ENCODE measurements around the gene SPACA6.

The SPACA6 gene

DNA sequence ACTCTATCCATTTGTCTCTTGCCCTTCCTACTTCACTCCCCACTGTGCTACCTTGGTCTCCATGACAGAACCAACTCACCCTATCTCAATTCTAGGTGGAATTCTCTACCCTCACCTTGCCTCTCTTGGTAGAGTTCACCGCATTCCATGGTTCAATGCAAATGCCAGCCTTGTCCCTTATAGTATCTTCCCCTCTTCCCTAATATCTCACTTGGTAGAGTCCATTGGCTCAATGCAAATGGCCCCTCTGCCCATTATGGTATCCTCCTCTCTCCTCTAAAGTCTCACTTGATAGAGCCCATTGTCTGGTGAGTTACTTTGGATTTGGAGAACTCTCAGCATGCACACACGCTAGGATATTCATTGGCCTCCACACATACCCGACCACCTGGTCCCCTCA lies 22.7 kb downstream of the SPACA6 start:
- ChIA-PET CTCF (no interaction called here), POLR2A (ENCODE audit: low non-redundant PET) (no interaction called here)
- DNase-seq (ENCODE audit: low spot score), result no peak
- TF ChIP-seq, protein P1, sequence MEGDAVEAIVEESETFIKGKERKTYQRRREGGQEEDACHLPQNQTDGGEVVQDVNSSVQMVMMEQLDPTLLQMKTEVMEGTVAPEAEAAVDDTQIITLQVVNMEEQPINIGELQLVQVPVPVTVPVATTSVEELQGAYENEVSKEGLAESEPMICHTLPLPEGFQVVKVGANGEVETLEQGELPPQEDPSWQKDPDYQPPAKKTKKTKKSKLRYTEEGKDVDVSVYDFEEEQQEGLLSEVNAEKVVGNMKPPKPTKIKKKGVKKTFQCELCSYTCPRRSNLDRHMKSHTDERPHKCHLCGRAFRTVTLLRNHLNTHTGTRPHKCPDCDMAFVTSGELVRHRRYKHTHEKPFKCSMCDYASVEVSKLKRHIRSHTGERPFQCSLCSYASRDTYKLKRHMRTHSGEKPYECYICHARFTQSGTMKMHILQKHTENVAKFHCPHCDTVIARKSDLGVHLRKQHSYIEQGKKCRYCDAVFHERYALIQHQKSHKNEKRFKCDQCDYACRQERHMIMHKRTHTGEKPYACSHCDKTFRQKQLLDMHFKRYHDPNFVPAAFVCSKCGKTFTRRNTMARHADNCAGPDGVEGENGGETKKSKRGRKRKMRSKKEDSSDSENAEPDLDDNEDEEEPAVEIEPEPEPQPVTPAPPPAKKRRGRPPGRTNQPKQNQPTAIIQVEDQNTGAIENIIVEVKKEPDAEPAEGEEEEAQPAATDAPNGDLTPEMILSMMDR (conservative IDR thresholded peaks at IDR 0.05; ENCODE audit: low read depth), result no peak
- no peak overlapping the region for H3K27ac ChIP-seq

DNA sequence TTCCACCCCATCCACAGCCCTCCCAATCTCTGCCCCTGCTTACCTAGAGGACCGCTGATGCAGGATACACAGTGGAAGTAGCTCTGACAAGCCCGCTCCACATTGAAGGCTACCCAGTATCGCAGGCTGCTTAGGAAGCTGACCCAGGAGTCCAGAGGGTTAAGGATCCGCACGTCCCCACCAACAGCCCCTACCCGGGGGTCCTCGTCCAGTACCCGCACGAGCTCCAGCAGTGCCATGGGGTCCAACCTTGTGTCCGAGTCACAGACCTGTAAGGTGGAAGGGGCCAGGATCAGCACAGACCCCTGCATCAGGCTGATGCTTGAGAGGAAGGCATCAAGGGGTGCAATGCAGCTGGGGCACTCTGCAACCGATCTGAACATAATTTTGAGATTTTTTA lies 23.8 kb downstream of the SPACA6 start:
- DNase-seq (ENCODE audit: low spot score), result no peak
- POLR2A ChIA-PET (ENCODE audit: low non-redundant PET), result no interaction called here
- H3K27ac ChIP-seq, result no peak overlapping the region
- CTCF ChIA-PET, result no interaction called here
- TF ChIP-seq, protein P1 (conservative IDR thresholded peaks at IDR 0.05; ENCODE audit: low read depth), result no peak

DNA sequence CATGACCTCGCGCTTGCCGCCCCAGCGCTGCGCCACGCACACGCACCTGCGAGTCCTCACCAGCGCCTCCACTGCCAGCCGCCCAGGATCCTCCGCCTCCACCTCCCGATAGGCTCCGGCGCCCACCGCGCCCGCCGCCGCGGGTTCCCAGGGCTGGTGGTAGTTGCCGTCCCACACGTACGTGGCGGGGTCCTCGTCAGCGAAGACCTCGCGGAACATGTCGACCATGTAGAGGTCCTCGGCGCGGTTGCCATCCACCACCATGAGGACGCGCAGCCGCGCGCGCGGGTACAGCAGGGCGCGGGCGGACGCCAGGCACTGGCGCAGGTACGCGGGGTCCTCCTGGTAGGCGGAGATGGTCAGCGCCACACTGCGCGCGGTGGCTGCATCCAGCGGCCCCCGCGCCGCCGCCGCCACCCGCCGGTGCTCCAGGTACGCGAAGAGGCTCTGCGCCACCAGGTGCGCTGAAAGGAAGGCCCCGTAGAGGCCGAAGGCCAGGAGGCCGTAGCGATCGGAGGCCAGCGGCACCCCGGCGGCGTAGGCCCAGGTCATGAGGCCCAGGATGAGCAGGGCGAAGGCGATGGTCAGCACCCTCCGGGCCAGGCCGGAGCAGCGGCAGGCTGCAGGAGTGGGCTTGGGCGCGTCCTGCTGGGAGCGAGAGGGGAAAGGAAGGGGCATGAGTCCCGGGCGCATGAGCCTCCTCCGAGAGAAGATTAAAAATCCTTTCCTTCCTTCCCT lies 26.3 kb downstream of the SPACA6 start:
- POLR2A ChIA-PET (ENCODE audit: low non-redundant PET), result no interaction called here
- TF ChIP-seq, protein P1 (conservative IDR thresholded peaks at IDR 0.05; ENCODE audit: low read depth), result no peak
- no peak for DNase-seq (ENCODE audit: low spot score)
- no peak overlapping the region for H3K27ac ChIP-seq
- CTCF ChIA-PET, result no interaction called here

DNA sequence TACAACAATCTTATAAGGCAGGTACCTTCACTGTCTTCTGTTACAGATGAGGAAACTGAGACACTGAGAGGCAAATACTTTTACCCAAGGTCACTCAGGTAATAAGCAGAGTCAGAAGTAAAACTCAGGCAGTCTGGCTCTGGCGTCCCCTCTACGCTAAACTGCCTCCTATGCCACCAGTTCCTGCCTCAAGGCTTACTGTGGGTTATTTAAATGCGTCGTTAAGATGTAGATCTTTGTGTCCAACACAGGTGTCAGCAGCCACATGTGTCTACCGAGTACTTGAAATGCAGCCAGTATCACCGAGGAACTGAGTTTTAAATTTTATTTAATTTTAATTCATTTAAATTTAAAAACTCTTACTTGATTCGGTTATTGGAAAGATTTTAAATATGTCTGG lies 28.8 kb downstream of the SPACA6 start:
- CTCF ChIA-PET, result no interaction called here
- TF ChIP-seq, protein P1 (conservative IDR thresholded peaks at IDR 0.05; ENCODE audit: low read depth), result no peak
- no peak for DNase-seq (ENCODE audit: low spot score)
- no peak overlapping the region for H3K27ac ChIP-seq
- POLR2A ChIA-PET (ENCODE audit: low non-redundant PET), result no interaction called here

DNA sequence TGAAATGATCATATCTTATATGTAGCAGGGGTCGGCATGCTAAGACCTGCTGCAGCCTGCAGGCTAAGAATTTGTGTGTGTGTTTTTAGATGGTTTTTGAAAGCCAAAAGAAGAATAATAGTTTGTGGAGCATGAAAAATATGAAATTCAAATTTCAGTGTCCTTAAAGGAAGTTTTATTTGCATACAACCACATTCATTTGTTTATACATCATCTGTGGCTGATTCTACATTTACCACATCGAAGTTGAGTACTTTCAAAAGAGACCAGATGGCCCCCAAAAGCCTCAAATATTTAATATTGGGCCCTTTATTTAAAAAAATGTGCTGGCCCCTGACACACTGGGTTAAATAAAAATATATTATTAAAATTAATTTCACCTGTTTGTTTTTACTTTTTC lies 29.4 kb downstream of the SPACA6 start:
- CTCF ChIA-PET, result no interaction called here

DNA sequence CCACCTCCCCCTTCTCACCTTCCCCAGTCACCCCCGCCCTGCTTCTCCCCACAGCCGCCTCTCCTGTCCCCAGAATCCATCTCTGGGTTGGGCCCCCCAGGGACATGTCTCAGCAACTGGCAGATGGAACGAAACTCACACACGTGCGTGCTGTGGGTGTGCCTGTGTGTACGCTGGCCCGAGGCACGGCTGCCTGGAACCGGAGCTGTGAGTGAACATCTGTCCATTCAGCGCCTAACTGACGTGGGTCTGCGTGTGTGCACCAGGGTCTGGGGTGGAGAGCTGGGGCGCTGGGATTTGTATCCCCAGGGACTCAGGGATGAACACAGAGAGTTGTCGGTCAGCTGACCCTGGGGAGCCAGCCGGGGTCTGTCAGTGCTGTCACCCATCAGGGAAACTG lies 31.4 kb downstream of the SPACA6 start:
- H3K27ac ChIP-seq, result peak overlapping the region; percentile 99
- ChIA-PET POLR2A (ENCODE audit: low non-redundant PET) (no interaction called here), CTCF (no interaction called here)
- DNase-seq (ENCODE audit: low spot score), result no peak
- TF ChIP-seq, protein P1 (conservative IDR thresholded peaks at IDR 0.05; ENCODE audit: low read depth), result no peak

More for the DNA sequence above, 29.4 kb downstream of the SPACA6 start:
- TF ChIP-seq, protein P1 (conservative IDR thresholded peaks at IDR 0.05; ENCODE audit: low read depth), result no peak
- POLR2A ChIA-PET (ENCODE audit: low non-redundant PET), result no interaction called here
- DNase-seq (ENCODE audit: low spot score), result no peak
- no peak overlapping the region for H3K27ac ChIP-seq
